ENCODE results near the gene DGUOK.

The DGUOK gene

GRCh38 chr2:73986085-73986681 lies 59.5 kb downstream of the DGUOK start:
- TF ChIP-seq CTCF (conservative IDR thresholded peaks at IDR 0.05; ENCODE audit: low read length): no peak
- DNase-seq (ENCODE audit: low read depth): no peak
- peak overlapping the region; percentile 59 for H3K4me3 ChIP-seq (ENCODE audit: low read length)

GRCh38 chr2:73987109-73987947 lies 60.6 kb downstream of the DGUOK start:
- DNase-seq (ENCODE audit: low read depth): no peak
- TF ChIP-seq CTCF (conservative IDR thresholded peaks at IDR 0.05; ENCODE audit: low read length): peak; percentile 27
- H3K4me3 ChIP-seq (ENCODE audit: low read length): no peak overlapping the region

GRCh38 chr2:73987948-73988700 lies 61.4 kb downstream of the DGUOK start:
- no peak for DNase-seq (ENCODE audit: low read depth)
- no peak overlapping the region for H3K4me3 ChIP-seq (ENCODE audit: low read length)
- no peak for TF ChIP-seq CTCF (conservative IDR thresholded peaks at IDR 0.05; ENCODE audit: low read length)

- TF ChIP-seq CTCF (conservative IDR thresholded peaks at IDR 0.05; ENCODE audit: low read length): no peak
- H3K4me3 ChIP-seq (ENCODE audit: low read length): no peak overlapping the region
- no peak for DNase-seq (ENCODE audit: low read depth)
These were observed 63.3 kb downstream of the DGUOK start for GRCh38 chr2:73989972-73990371.

GRCh38 chr2:73990531-73990930 lies 63.9 kb downstream of the DGUOK start:
- DNase-seq (ENCODE audit: low read depth): no peak
- no peak for TF ChIP-seq CTCF (conservative IDR thresholded peaks at IDR 0.05; ENCODE audit: low read length)
- H3K4me3 ChIP-seq (ENCODE audit: low read length): no peak overlapping the region

GRCh38 chr2:73992036-73992435 lies 65.4 kb downstream of the DGUOK start:
- no peak for TF ChIP-seq CTCF (conservative IDR thresholded peaks at IDR 0.05; ENCODE audit: low read length)
- no peak overlapping the region for H3K4me3 ChIP-seq (ENCODE audit: low read length)
- DNase-seq (ENCODE audit: low read depth): no peak
